GM21528 (cell line): ENCODE results near the gene ABHD11.
"Not testable (repeated sequence)": the region's sequence is repeated elsewhere in the genome, so short reads cannot be mapped to it uniquely, and the experiment has no call there.

ENCODE experiments used
- ATAC-seq: cut with Tn5 transposase; IDR thresholded peaks from one replicate; pipeline ENCODE4 v1.9.1; 2021; ENCODE audit warnings: mild to moderate bottlenecking, moderate library complexity; ENCODE audit not compliant: unreplicated experiment, low FRiP score

Gene ABHD11, protein sequence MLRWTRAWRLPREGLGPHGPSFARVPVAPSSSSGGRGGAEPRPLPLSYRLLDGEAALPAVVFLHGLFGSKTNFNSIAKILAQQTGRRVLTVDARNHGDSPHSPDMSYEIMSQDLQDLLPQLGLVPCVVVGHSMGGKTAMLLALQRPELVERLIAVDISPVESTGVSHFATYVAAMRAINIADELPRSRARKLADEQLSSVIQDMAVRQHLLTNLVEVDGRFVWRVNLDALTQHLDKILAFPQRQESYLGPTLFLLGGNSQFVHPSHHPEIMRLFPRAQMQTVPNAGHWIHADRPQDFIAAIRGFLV

DNA sequence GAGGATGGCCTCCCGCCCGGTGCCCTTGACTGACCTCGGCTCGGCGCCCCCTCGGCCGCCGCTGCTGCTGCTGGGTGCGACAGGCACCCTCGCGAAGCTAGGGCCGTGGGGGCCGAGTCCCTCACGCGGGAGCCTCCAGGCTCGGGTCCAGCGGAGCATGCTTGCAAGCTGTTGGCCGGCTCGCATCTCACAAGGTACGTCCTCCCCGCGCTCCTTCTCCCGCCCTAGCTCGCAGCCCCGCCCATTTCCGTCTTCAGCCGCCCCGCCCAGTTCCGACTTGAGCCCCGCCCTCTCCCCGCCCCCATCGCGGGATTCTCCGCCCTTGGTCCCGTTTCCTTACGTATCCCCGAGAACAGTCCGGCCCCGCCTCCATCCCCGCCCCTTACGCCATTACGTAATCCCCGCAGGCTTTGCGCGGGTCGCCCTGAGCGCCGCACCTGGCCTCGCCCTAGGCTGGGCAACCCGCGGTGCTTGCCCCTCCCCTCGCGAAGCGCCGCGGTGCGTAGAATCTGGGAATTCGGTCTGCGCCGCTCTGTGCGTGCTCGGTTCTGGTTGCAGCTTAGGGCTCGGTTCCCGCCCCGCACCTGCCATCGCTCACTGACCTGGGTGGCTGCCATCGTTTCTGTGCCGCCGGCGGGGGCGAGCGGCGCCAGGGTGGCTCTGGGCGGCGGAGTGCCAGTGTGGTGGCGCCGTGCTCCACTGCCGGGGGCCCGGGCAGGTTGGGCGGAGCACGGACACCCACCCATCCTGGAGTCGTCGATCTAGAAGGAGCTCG lies at the start of gene ABHD11:
TSS of gene ABHD11 (minus strand) at position 191 of the 775 bp plus-strand sequence. CDS start at position 159, 32 bp downstream.
- peak; percentile 82 for ATAC-seq

DNA sequence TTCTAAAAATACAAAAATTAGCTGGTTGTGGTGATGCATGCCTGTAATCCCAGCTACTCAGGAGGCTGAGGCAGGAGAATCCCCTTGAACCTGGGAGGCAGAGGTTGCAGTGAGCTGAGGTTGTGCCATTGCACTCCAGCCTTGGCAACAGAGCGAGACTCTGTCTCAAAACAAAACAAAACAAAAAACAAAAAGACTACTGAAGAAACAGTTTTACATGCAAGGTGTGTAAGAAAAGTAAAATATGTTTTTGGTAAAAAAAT lies 49.1 kb upstream of the ABHD11 start:
- not testable (repeated sequence) for ATAC-seq

DNA sequence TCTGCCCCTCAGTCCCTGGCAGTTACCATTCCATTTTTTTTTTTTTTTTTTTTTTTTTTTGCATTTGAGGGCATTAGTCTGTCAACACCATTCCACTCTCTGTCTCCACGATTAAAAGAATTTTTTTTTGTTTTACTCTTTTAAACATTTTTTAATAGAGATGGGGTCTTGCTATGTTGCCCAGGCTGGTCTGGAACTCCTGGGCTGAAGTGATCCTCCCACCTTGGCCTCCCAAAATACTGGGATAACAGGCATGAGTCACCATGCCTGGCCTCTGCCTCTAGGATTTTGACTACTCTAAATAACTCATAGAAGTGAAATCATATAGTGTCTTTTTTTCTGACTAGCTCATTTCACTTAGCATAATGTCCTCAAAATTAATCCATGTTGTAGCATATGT lies 48.0 kb upstream of the ABHD11 start:
- no peak for ATAC-seq

DNA sequence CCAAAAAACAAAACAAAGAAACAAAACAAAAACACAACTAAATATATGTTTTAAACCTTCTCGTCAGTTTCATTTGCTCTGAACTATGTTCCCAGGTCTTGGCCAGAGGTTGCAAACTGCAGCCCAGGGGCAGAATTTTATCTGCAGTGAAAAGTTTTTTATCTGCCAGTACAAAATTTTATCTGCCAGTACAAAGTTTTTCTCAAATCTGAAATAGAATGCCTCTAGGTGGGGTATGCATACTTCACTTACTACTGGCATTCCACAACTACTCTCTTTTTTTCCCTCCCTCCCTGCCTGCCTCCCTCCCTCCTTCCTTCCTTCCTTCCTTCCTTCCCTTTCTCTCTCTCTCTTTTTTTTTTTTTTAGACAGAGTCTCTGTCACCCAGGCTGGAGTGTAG lies 40.9 kb upstream of the ABHD11 start:
- ATAC-seq, result no peak

DNA sequence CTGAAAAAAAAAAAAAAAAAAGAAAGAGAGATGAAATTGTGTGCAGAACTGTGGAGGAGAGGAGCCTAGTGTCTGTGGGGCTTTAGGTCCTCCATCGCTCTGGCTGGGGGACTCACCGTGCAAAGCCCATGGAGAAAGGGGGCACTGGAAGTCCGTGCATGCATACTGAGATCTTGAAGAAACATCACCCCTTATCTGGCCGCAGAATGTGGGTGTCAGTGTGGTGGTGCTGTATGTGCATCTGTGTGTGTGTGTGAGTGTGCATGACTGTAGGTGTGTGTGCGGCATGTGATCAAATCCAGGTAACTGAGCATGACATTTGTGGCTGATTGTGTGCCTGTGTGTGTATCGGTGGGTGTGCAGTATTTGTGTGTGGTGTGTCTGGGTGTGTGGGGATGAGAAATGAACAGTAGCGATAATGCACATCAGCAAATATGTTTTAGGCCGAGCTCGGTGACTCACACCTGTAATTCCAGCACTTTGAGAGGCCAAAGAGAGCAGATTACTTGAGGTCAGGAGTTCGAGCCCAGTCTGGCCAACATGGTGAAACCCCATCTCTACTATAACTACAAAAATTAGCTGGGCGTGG lies 40.3 kb upstream of the ABHD11 start:
- ATAC-seq, result no peak

DNA sequence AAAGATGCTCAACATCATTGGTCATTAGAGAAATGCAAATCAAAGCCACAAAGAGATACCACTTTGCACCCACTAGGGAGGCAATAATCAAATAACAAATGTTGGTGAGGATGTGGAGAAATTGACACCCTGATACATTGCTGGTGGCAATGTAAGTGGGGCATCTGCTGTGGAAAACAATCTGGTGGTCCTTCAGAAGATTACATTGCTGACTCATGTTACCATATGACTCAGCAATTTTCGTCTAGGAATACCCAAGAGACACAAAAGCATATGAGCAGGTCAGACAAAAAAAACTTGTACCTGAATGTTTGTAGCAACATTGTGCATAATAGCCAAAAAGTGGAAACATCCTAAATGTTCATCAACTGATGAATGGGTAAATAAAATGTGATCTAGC lies 36.3 kb upstream of the ABHD11 start:
- no peak for ATAC-seq

DNA sequence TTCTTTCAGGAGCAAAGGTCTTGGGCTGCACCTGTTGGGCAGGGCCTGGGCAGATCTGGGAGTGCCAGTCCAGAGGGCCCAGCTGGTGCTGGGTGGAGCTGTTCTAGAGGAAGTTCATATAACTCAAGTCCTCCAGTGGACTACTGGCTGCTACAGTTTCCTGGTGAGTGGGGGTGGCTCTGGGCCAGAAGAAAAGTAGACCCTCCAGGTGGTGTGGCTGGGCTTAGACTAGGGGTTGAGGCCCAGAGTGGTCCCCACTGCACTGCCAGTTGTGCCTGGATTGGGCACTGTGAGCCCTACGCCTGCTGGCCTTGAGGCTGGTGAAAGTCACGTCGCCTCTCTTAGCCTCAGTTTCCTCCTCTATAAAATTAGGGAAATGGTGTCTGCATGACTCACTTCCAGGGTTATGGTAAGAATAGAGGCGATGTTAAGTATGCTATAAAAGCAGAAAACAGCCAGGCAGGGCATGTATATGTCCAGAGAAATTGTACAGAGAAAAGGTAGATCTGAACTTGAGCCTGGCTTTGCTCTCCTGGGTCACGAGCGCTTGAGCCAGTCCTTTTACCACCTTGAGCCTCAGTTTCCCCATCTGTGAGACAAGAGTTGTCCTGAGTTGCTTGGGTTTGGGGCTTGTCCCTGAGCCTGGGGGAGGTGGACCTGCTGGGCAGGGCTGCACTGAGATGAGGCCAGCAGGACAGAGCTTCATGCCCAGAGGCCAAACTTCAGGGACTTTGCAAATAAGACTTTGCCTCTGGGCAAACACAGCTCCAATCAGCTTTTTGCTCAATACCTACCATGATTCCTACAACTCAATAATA lies 35.3 kb upstream of the ABHD11 start:
- ATAC-seq, result no peak

DNA sequence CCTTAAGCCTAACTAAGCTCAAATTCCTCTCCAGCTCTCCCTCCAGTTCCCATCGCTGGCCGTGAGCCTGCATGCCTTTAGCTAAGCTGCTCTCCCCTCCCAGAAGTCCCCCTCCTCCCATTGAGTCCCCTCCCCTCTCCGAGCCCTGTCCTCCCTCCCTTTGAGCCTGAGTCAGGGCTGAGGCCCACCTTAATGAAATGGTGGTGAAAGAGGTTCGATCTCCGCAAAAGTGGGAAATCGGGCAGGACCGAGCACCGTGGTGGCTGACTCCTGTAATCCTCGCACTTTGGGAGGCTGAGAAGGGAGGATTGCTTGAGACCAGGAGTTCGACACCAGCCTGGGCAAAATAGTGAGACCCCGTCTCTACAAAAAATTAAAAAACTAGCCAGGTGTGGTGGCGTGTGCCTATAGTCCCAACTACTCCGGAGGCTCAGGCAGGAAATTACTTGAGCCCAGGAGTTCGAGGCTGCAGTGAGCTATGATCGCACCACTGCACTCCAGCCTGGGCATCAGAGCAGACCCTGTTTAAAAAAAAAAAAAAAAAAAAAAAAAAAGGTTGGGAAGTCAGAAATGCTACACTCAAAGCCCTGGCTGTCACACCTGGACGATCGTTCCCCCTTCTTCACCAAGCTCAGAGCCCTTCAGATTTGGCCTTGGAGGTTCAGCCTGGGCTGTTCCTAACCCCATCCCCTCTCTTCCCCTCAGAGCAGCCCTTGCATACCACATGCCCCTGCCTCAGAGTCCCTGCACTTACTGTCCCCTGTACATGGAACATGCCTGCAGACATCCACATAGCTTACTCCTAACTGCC lies 32.5 kb upstream of the ABHD11 start:
- ATAC-seq, result no peak

DNA sequence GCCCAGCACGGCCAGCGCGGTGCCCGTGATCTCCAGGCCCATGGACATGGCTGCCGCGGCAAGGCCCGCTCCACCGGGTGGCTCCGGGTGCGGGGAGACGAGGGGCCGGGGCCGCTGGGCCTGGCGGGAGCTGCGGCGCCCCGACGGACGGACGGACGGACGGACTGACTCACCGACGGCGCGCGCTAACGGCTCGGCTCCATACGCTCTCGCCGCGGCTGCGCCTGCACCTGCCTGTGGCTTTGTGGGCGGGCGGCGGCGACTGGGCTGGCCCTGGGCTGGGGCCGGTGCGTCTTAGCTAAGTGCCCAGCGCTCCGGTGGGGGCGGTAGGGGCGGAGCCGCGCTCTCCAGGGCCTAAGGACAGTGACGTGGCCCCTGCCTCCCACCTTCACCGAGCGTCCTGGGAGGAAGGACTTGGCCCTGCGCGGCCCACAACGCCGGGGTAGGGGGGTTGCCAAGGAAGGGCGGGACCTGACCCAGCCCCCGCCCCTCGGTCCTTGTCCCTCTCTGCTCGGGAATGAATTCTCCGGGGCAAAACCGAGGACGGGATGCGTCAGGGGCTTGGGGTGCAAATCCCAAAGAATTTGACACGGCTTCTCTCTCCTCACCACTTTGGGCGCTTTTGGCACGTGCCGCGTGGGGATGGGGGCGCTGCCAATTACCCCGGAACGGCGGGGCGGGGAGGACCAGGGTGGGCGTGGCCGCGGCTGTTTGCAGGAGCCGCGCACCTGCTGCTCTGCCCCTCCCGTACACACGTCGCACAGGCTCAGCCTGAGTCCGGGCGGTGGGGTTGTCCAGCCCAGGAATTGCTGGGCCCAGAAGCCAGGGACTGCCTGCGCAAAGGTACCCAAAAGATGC lies 31.6 kb upstream of the ABHD11 start, which contains the start of gene CLDN3:
TSS of gene CLDN3 (minus strand) at position 269 of the 858 bp plus-strand sequence. CDS start at position 48, 221 bp downstream.
- ATAC-seq, result no peak

DNA sequence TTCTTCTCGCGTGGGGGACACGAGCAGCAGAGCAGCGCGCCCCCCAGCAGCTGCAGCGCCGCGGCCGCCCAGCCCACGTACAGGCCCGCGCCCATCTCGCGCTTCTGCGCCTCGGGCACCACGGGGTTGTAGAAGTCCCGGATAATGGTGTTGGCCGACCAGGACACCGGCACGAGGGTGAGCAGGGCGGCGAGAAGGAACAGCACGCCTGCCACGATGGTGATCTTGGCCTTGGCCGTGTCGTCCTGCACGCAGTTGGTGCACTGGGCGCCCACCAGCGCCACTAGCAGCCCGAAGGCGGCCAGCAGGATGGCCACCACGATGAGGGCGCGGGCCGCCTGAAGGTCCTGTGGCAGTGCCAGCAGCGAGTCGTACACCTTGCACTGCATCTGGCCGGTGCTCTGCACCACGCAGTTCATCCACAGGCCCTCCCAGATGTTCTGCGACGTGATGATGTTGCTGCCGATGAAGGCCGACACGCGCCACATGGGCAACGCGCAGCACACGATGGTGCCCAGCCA lies 30.9 kb upstream of the ABHD11 start:
- no peak for ATAC-seq

DNA sequence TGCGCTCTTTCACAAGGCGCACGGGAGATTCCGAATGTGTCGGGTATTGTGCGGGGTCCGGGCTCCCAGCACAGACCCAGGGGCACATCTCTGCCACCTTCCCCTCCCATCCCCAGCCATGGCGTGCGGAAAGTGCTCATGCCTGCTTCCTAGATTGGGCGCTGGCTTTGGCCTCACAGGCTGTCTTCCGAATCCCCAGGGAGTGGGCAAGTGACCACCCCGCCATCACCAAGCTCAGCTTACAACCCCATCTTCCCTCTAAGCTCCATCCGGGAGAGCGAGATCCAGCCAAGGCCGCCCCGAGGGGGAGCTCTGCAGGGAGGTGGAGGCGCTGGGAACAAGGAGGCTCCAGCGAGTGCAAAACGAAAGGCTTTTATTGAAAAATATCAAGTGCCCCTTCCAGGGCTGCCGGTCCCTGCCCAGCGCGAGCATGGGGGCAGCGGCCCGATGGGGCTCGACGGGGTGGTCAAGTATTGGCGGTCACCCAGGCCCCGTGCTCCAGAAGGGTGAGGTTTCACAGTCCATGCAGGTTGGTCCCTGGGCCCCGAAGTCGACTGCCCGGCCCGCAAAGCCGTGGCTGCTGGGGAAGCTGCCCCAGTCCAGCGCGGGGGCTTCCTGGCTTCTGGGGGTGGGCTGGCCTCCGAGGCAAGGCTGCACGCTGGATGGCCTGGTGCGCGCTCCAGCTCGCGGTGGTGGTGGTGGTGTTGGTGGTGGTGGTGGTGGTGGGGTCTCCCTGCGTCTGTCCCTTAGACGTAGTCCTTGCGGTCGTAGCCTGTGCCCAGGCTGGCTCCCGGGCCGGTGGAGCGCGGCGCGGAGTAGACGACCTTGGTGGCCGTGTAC lies 30.3 kb upstream of the ABHD11 start:
- ATAC-seq, result no peak

DNA sequence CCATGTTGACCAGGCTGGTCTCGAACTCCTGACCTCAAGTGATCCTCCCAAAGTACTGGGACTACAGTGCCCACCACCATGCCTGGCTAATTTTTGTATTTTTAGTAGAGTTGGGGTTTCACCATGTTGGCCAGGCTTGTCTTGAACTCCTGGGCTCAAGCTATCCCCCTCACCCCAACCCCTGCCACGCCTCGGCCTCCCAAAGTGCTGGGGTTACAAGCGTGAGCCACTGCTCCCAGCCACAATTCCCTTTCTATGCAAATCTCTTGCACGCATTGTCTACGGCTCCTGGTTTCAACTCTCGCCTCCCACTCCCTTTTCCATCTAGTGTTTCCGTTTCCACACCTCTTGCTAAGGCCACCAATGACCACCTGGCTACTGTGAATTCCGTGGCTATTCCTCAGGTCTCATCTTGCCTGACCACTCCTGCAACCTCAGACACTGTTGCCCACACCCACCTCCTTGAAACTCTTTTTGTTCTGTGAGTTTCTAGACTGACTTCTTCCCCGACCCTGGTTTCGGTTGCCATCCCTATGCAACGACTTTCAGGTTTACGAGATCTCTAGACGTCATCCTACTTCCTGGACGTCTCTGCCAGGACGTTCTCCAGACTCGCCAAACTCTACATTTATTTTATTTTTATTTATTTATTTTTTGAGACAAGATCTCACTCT lies 28.1 kb upstream of the ABHD11 start:
- ATAC-seq, result no peak

DNA sequence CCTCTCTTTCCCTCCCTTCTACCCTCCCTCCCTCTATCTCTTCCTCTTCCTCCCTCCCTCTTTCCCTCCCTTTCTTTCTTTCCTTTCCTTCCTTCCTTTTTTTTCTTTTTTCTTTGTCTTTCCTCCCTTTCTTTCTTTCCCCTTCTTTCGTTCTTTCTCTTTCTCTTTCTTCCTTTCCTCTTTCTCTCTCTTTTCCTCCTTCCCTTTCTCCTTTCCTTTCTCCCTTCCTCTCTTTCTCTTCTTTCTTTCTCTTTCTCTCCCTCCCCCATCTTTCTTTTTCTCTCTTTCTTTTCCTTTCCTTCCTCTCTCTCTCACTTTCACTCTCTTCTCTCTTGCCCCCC lies 24.0 kb upstream of the ABHD11 start:
- no peak for ATAC-seq

DNA sequence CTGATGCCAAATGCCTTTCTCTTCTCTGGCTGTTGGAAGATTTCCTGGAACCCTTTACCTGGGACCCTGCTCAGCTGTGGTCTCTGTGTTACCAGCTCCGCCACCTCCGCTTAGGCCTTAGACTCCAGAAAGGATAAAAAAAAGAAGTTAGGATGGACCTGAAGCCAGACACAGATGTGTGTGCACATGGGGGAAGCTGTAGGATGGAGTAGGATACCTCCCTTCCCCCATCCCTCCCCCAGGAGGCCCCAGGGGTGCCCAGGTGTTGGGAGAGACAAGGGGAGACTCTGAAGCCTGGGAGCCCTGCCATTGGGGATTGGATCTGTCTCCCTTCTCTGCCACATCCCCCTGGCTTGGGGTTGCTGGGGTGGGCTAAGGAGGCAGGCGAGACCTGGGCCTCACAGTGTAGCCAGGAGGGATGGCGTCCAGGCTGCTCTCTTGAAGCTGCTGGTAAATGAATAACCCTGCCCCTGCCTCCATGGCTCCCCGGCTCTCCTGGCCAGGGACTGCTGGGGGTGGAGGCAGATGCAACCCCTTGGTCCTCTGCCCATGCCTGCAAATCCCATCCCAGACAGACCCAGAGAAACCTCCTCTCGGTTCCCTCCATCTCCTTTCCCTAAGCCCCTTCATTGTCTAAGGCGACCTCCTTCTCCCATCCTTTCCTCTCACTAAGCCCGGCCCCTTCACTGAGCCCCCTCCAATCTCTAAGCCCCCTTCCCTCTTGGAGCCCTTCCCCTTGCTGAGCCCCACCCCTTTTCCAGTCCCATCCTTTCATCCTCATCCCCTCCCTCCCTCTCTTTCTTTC lies 23.5 kb upstream of the ABHD11 start:
- ATAC-seq, result no peak

DNA sequence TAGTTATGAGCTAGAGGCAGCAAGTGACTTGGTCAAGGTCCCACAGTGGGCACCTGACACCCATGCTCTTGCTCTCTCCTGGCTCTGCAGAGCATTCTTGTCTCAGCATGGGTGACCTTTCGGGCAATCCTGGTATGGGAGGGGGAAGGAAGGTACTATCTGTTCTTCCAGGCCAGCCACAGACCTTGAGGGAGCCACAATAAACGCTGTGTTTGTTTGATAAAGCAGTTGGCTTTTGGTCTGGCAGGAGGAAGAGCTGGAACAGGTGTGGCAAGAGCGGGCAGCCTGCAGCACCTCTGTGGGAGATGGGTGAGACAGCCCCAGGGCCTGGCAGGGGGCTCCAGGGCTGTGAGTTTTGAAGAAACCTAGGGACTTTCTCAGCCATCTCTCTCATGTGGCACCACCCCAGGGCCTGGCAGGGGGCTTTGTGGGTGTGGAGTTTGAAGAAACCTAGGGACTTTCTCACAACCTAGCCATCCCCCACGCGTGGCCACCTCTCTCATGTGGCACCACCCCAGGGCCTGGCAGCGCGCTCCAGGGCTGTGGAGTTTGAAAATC lies 20.1 kb upstream of the ABHD11 start:
- ATAC-seq, result no peak

DNA sequence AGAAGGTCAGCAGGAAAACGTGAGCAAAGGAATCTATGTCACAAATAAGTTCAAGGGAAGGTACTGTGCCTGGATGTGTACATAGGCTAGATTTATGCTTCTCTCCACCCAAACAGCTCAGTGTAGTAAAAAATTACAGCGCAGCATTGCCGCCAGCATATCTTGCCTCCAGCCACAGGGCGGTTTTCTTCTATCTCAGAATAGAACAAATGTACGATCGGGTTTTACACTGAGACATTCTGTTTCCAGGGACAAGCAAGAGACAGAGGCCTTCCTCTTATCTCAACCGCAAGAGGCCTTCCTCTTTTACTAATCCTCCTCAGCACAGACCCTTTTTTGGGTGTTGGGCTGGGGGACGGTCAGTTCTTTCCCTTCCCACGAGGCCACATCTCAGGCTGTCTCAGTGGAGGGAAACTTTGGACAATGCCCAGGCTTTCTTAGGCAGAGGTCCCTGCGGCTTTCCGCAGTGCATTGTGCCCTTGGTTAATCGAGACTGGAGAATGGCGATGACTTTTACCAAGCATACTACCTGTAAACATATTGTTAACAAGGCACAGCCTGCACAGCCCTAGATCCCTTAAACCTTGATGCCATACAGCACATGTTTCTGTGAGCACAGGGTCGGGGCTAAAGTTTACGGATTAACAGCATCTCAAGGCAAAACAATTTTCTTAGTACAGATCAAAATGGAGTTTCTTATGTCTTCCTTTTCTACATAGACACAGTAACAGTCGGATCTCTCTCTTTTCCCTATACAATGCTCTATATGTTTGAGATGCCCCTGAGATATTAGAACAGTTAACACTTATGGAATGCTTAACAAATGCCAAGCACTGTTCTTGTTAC lies 11.6 kb upstream of the ABHD11 start:
- no peak for ATAC-seq
